Pancreas (tissue), 10 donors: ENCODE measurements around the gene UXT. TPM values are rescaled to one million over a fixed set of nuclear protein-coding genes. Genes with fewer than 3 reads are reported as not detected.

Source experiments
- ATAC-seq, 4 donors: fragments of 200-7000 bp; cut with Tn5 transposase; one replicate each; pipeline versions ENCODE4 v1.8.0 to v1.9.1; 2020; ENCODE audit warnings: mild to moderate bottlenecking in 4 of 4, moderate library complexity in 4 of 4
- DNase-seq, 6 donors: peaks; one replicate each; pipeline ENCODE4 v3.0.0-alpha.2; 2020
- FAIRE-seq: peaks from 2 replicates; lab custom pipeline; 2012; peaks lifted over from hg19 to GRCh38; lab: Jason Lieb, UNC
- H3K27ac ChIP-seq, 4 donors: fragments of 200-600 bp; sonication (generic); 1 replicate in 3 of 4; 2 replicates in 1 of 4; pipeline versions ENCODE4 v1.5.0 to v1.8.0; 2020
- H3K27me3 ChIP-seq, 4 donors: fragments of 200-600 bp; one replicate each; pipeline ENCODE4 v1.8.0; 2021
- H3K36me3 ChIP-seq, 3 donors: fragments of 200-600 bp; sonication (generic) in 1 of 3; one replicate each; pipeline versions ENCODE4 v1.5.0 to v1.8.0; 2020 to 2021
- H3K4me1 ChIP-seq, 3 donors: fragments of 200-600 bp; one replicate each; pipeline ENCODE4 v1.8.0; 2021
- H3K4me3 ChIP-seq, 4 donors: fragments of 200-600 bp; sonication (generic) in 2 of 4; one replicate each; pipeline versions ENCODE4 v1.5.0 to v1.8.0; 2020 to 2021
- H3K9me3 ChIP-seq, 4 donors: fragments of 200-600 bp; one replicate each; pipeline ENCODE4 v1.8.0; 2021
- CTCF ChIP-seq, 4 donors: fragments of 200-600 bp; sonication (generic) in 3 of 4; IDR thresholded peaks; one replicate each; pipeline versions ENCODE4 v1.5.0 to v1.8.0; 2021; ENCODE audit warnings: antibody characterized with exemption in 4 of 4
- WGBS, 2 donors: extraction: QIAGEN DNeasy Blood & Tissue Kit; methylation state at CpG; one replicate each; pipeline ENCODE4 v1.1.7; 2013; 5-methylcytosine and 5-hydroxymethylcytosine counted together
- intact Hi-C, 3 donors: fragments of 100-400 bp; cut with DNase I; formaldehyde crosslinking; loops; one replicate each; pipeline versions ENCODE4 v1.11.1 to v1.14.2; 2022
- polyA plus RNA-seq, 2 donors: library from polyadenylated mRNA; stranded (reverse); fragments of 200-250 nt; gene quantifications; one replicate each; pipeline ENCODE4 v1.2.3, GENCODE V29; 2013
- total RNA-seq, 6 donors: library from RNA; stranded (reverse); fragmentation: NEBNext Ultra II Directional in 4 of 6; extraction: Animal tissue kit (Norgen Biotek cat#: 25700) in 4 of 6; gene quantifications; one replicate each; pipeline versions ENCODE4 v1.2.1 to v1.2.4, GENCODE V29; 2021 to 2023
- donor health status: healthy with polysubstance abuse.
- donor health status: DM: no; HTN: no; CAD: no; lungs with moderate emphysema.
- donor health status: DM: no; HTN: no; CAD: no.
- donor health status: control.
- donor health status: control.
- donor health status: Bipolar disorder and iron deficiency.
- donor health status: DM: yes; HTN: yes; CAD: no.
- donor health status: DM: no; HTN: no; CAD: no.
- donor health status: DM: no; HTN: no; CAD: no.
- donor health status: DM: yes; HTN: yes; CAD: no.

The UXT gene
- total RNA-seq, result 10 to 100 TPM; 39.1 to 71.0 (median 61.5) TPM
- 100 to 1,000 TPM in 1 of 2 donors, 10 to 100 TPM in 1; 56.4 to 113 TPM for polyA plus RNA-seq

- Histone ChIP-seq H3K9me3 (no peaks in the 10 kb centered on the region), H3K36me3 (no peaks in the 10 kb centered on the region), H3K4me1 (peaks cover 0 to 5% (median 0%) of the 10 kb centered on the region in 3 donors), H3K4me3 (peak within 1 kb of the TSS; percentile 22 to 50 (median 38)), H3K27ac (peak within 1 kb of the TSS; percentile 93 to 98 (median 96)), H3K27me3 (peaks cover 0 to 6% (median 0%) of the 10 kb centered on the region in 4 donors)
- peak; percentile 90 to 95 (median 92) for ATAC-seq
- WGBS, 2 donors, result 0 to 31% methylated on average over 50 to 54 of the region's 54 CpGs
- peak; percentile 88 to 95 (median 90) for DNase-seq
- FAIRE-seq, result peak; percentile 80
- no peak for TF ChIP-seq CTCF (IDR thresholded peaks at IDR 0.05)
- intact Hi-C loops, result no loop called here
These were observed at the start of gene UXT for GRCh38 chrX:47658684-47659420. TSS of gene UXT (minus strand) at chrX:47659180. CDS start at chrX:47658927, 253 bp downstream.

GRCh38 chrX:47707031-47707780 lies 48.2 kb upstream of the UXT start:
- 51 to 63% methylated on average over 7 of the region's 7 CpGs for WGBS, 2 donors
- no peak for FAIRE-seq
- H3K4me3 ChIP-seq, result no peak overlapping the region
- intact Hi-C loops, result no loop called here
- no peak for ATAC-seq
- H3K9me3 ChIP-seq, result no peaks in the 10 kb centered on the region
- no peak for TF ChIP-seq CTCF (IDR thresholded peaks at IDR 0.05)
- H3K4me1 ChIP-seq, result no peaks in the 10 kb centered on the region
- H3K27me3 ChIP-seq, result no peaks in the 10 kb centered on the region
- no peak for DNase-seq
- no peaks in the 10 kb centered on the region for H3K36me3 ChIP-seq
- no peak overlapping the region for H3K27ac ChIP-seq

- ATAC-seq (no peak), FAIRE-seq (no peak), DNase-seq (no peak)
- no peaks in the 10 kb centered on the region for H3K4me1 ChIP-seq
- no peaks in the 10 kb centered on the region for H3K27me3 ChIP-seq
- no peaks in the 10 kb centered on the region for H3K36me3 ChIP-seq
- intact Hi-C loops, result no loop called here
- no peak overlapping the region for H3K27ac ChIP-seq
- H3K4me3 ChIP-seq, result no peak overlapping the region
- WGBS, 2 donors, result 80 to 92% methylated on average over 3 of the region's 3 CpGs
- no peak for TF ChIP-seq CTCF (IDR thresholded peaks at IDR 0.05)
- no peaks in the 10 kb centered on the region for H3K9me3 ChIP-seq
These were observed 47.6 kb upstream of the UXT start for GRCh38 chrX:47706575-47706974.

GRCh38 chrX:47704736-47705135 lies 45.8 kb upstream of the UXT start:
- no peak overlapping the region for H3K27ac ChIP-seq
- peaks cover 0 to 9% (median 0%) of the 10 kb centered on the region in 4 donors for H3K27me3 ChIP-seq
- H3K4me1 ChIP-seq, result no peaks in the 10 kb centered on the region
- no peak for TF ChIP-seq CTCF (IDR thresholded peaks at IDR 0.05)
- FAIRE-seq, result no peak
- intact Hi-C loops, result no loop called here
- no peak for DNase-seq
- no peak overlapping the region for H3K4me3 ChIP-seq
- ATAC-seq, result no peak
- no peaks in the 10 kb centered on the region for H3K9me3 ChIP-seq
- WGBS, 2 donors, result 44 to 76% methylated on average over 5 of the region's 5 CpGs
- no peaks in the 10 kb centered on the region for H3K36me3 ChIP-seq
